ENCODE data around the gene CNEP1R1.
A peak's percentile ranks its signal among the peaks of the same experiment; 100 is the strongest.
"Not testable (repeated sequence)": the region's sequence is repeated elsewhere in the genome, so short reads cannot be mapped to it uniquely, and the experiment has no call there.

Gene CNEP1R1

DNA sequence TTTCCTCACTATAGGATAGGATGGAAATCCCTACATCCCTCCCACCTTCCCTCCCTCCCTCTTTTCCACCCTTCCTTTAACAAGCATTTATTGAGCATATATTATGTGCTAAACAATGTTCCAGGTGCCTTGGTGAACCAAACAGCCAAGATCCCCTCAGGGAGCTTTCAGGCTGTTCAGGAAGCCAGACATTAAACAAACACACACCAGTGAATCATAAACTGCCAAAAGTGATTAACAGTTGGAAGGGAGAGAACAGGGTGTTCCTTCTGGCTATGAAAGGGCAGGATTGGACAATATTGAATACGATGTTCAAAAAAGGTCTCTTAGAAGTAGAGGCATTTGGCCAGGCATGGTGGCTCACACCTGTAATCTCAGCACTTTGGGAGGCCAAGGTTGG is 22.8 kb upstream of the CNEP1R1 start:
- no peak overlapping the region for H3K27ac Mint-ChIP-seq
- H3K27me3 Mint-ChIP-seq (ENCODE audit: low read depth) = peaks cover 23% of the 10 kb centered on the region
- H3K4me1 Mint-ChIP-seq (ENCODE audit: low read depth) = no peaks in the 10 kb centered on the region
- no peak overlapping the region for H3K4me3 Mint-ChIP-seq
- no peaks in the 10 kb centered on the region for H3K9me3 Mint-ChIP-seq
- DNase-seq (ENCODE audit: low spot score) = no peak
- no peaks in the 10 kb centered on the region for H3K36me3 Mint-ChIP-seq (ENCODE audit: low read depth)

DNA sequence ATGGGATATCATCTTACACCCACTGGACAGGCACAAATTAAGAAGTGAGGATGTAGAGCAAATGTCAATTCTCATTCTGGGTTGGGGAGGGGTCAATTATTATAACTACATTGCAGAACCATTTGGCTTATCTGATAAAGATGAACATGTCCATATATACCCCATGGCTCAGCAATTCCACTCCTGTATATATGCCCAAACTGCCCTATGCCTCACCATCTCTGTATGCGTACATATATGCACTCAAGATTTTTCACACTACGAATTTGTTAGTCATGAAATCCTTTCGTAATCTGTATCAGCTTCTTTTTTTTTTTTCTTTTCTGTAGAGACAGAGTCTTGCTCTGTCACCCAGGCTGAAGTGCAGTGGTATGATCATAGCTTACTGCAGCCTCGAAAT is 20.8 kb upstream of the CNEP1R1 start:
- H3K4me1 Mint-ChIP-seq (ENCODE audit: low read depth) = no peaks in the 10 kb centered on the region
- H3K9me3 Mint-ChIP-seq = no peaks in the 10 kb centered on the region
- H3K36me3 Mint-ChIP-seq (ENCODE audit: low read depth) = no peaks in the 10 kb centered on the region
- H3K4me3 Mint-ChIP-seq = no peak overlapping the region
- DNase-seq (ENCODE audit: low spot score) = no peak
- H3K27ac Mint-ChIP-seq = no peak overlapping the region
- H3K27me3 Mint-ChIP-seq (ENCODE audit: low read depth) = peaks cover 23% of the 10 kb centered on the region

DNA sequence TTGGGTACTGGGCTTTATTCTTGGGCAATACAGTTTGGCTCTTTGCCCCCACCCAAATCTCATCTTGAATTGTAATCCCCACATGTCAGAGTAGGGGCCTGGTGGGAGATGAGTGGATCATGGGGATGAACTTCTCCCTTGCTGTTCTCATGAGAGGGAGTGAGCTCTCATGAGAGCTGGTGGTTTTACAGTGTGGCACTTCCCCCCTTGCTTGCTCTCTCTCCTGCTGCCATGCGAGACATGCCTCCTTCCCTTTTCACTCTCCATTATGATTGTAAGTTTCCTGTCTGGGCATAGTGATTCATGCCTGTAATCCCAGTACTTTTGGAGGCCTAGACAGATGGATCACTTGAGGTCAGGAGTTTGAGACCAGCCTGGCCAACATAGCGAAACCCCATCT is 18.1 kb upstream of the CNEP1R1 start:
- no peaks in the 10 kb centered on the region for H3K36me3 Mint-ChIP-seq (ENCODE audit: low read depth)
- DNase-seq (ENCODE audit: low spot score) = no peak
- no peaks in the 10 kb centered on the region for H3K4me1 Mint-ChIP-seq (ENCODE audit: low read depth)
- no peak overlapping the region for H3K27ac Mint-ChIP-seq
- H3K4me3 Mint-ChIP-seq = no peak overlapping the region
- peaks cover 22% of the 10 kb centered on the region for H3K27me3 Mint-ChIP-seq (ENCODE audit: low read depth)
- H3K9me3 Mint-ChIP-seq = no peaks in the 10 kb centered on the region

DNA sequence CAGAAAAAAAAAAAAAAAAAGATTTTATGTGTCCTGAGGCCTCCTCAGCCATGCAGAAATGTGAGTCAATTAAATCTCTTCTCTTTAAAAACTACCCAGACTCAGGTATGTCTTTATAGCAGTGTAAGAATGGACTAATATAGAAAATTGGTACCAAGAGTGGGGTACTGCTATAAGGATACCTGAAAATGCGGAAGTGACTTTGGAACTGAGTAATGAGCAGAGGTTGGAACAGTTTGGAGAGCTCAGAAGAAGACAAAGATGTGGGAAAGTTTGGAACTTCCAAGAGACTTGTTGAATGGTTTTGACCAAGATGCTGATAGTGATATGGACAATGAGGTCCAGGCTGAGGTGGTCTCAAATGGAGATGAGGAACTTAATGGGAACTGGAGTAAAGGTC is 17.3 kb upstream of the CNEP1R1 start:
- DNase-seq (ENCODE audit: low spot score) = no peak
- Mint-ChIP-seq H3K9me3 (no peaks in the 10 kb centered on the region), H3K4me1 (ENCODE audit: low read depth) (no peaks in the 10 kb centered on the region), H3K27ac (no peak overlapping the region), H3K27me3 (ENCODE audit: low read depth) (peaks cover 16% of the 10 kb centered on the region), H3K36me3 (ENCODE audit: low read depth) (no peaks in the 10 kb centered on the region), H3K4me3 (no peak overlapping the region)

DNA sequence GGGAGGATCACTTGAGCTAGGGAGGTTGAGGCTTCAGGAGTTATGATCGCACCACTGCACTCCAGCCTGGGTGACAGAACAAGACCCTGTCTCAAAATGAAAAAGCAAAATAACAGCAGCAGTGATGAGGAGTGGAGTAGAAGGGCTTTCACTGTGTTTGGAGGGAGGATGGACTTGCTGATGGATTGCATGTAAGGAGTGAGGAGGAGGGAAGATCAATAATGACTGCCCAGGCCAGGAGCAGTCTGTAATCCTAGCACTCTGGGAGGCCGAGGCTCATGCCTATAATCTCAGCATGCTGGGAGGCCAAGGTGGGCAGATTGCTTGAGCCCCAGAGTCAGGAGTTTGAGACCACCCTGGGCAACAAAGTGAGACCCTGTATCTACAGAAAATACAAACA is 14.8 kb upstream of the CNEP1R1 start:
- Mint-ChIP-seq H3K9me3 (no peaks in the 10 kb centered on the region), H3K27me3 (ENCODE audit: low read depth) (peaks cover 4% of the 10 kb centered on the region), H3K4me3 (no peak overlapping the region), H3K4me1 (ENCODE audit: low read depth) (no peaks in the 10 kb centered on the region), H3K36me3 (ENCODE audit: low read depth) (no peaks in the 10 kb centered on the region), H3K27ac (no peak overlapping the region)
- no peak for DNase-seq (ENCODE audit: low spot score)

DNA sequence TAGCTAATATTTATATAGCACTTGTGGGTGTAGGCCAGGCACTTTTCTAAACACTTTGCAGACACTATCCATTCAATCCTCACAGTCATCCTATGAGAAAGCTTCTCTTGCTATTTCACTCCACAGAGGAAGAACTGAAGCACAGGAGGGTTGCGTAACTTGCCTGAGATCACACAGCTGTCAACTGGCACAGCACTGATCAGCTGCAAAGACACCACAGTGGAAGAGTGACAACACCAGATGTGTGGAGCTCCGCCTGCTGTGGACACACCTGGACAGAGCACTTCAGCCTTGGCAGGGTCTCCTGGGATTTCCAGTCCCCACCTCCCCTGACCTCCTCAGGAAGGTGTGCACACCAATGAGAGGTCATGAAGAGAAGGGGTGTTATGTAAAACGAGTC is 13.3 kb upstream of the CNEP1R1 start:
- H3K4me3 Mint-ChIP-seq = no peak overlapping the region
- H3K27me3 Mint-ChIP-seq (ENCODE audit: low read depth) = peaks cover 2% of the 10 kb centered on the region
- no peaks in the 10 kb centered on the region for H3K36me3 Mint-ChIP-seq (ENCODE audit: low read depth)

DNA sequence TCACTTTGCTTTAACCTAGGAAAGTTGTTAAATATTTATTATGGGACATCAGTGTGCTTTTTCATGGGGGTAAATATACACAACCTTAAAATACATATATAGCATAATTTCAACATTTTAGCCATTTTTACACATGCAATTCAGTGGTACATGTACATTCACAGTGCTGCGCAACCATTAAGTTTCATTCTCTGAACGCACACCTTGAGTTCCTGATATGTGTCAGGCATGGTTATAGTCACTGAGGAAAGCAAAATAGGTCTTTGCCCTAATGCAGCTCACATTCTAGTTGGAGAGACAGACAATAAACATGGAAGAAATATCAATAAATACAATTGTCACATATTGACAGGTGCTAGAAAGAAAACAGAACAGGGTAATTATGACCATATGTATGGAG is 12.8 kb upstream of the CNEP1R1 start:
- H3K4me3 Mint-ChIP-seq = no peak overlapping the region
- no peak overlapping the region for H3K27ac Mint-ChIP-seq
- DNase-seq (ENCODE audit: low spot score) = no peak
- H3K9me3 Mint-ChIP-seq = no peaks in the 10 kb centered on the region
- no peaks in the 10 kb centered on the region for H3K4me1 Mint-ChIP-seq (ENCODE audit: low read depth)
- peaks cover 2% of the 10 kb centered on the region for H3K27me3 Mint-ChIP-seq (ENCODE audit: low read depth)
- no peaks in the 10 kb centered on the region for H3K36me3 Mint-ChIP-seq (ENCODE audit: low read depth)

More for the DNA sequence above, 13.3 kb upstream of the CNEP1R1 start:
- no peak overlapping the region for H3K27ac Mint-ChIP-seq
- no peaks in the 10 kb centered on the region for H3K9me3 Mint-ChIP-seq
- no peak for DNase-seq (ENCODE audit: low spot score)
- H3K4me1 Mint-ChIP-seq (ENCODE audit: low read depth) = no peaks in the 10 kb centered on the region

DNA sequence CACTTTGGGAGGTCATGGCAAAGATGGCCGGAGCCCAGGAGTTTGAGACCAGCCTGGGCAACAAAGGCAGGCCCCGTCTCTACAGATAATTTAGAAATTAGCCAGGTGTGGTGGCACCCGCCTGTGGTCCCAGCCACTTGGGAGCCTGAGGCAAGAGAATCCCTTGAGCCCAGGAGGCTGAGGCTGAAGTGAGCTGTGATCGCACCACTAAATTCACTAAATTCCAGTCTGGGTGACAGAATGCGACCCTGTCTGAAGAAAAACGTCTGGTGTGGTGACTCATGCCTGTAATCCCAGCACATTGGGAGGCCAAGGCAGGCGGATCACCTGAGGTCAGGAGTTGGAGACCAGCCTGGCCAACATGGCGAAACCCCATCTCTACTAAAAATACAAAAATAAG is 10.8 kb upstream of the CNEP1R1 start:
- DNase-seq (ENCODE audit: low spot score); H3K9me3 Mint-ChIP-seq; H3K27ac Mint-ChIP-seq; H3K4me1 Mint-ChIP-seq (ENCODE audit: low read depth); H3K36me3 Mint-ChIP-seq (ENCODE audit: low read depth); H3K27me3 Mint-ChIP-seq (ENCODE audit: low read depth); H3K4me3 Mint-ChIP-seq: not testable (repeated sequence)

DNA sequence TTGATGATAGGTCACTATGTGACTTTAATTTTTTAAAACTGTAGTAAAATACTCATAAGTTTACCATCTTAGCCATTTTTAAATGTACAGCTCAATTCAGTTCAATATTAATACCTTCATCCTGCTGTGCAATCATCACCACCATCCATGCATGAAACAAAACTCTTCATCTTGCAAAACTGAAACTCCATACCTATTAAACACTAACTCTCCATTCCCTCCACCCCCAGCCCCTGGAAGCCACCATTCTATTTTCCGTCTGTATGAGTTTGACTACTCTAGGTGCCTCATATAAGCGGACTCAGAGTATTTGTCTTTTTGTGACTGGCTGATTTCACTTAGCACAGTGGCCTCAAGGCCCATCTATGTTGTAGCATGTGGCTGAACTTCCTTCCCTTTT is 9.4 kb upstream of the CNEP1R1 start:
- Mint-ChIP-seq H3K36me3 (ENCODE audit: low read depth) (no peaks in the 10 kb centered on the region), H3K4me3 (no peak overlapping the region), H3K27ac (no peak overlapping the region), H3K4me1 (ENCODE audit: low read depth) (no peaks in the 10 kb centered on the region), H3K27me3 (ENCODE audit: low read depth) (peaks cover 8% of the 10 kb centered on the region), H3K9me3 (no peaks in the 10 kb centered on the region)
- DNase-seq (ENCODE audit: low spot score) = no peak

DNA sequence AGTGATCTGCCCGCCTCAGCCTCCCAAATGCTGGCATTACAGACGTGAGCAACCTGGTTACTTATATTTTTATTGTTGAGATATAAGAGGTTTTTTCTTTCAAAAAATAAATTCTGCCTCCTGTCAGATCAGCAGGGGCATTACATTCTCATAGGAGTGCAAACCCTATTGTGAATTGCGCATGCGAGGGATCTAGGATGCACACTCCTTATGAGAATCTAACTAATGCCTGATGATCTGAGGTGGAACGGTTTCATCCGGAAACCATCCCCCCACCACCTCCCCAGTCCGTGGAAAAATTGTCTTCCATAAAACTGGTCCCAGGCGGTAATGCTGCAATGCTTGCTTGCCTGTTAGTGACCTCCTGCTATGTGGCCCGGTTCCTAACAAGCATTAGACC is 7.5 kb upstream of the CNEP1R1 start:
- no peak overlapping the region for H3K27ac Mint-ChIP-seq
- no peaks in the 10 kb centered on the region for H3K9me3 Mint-ChIP-seq
- H3K4me3 Mint-ChIP-seq = no peak overlapping the region
- no peaks in the 10 kb centered on the region for H3K36me3 Mint-ChIP-seq (ENCODE audit: low read depth)
- no peaks in the 10 kb centered on the region for H3K4me1 Mint-ChIP-seq (ENCODE audit: low read depth)
- DNase-seq (ENCODE audit: low spot score) = no peak
- H3K27me3 Mint-ChIP-seq (ENCODE audit: low read depth) = peaks cover 15% of the 10 kb centered on the region

DNA sequence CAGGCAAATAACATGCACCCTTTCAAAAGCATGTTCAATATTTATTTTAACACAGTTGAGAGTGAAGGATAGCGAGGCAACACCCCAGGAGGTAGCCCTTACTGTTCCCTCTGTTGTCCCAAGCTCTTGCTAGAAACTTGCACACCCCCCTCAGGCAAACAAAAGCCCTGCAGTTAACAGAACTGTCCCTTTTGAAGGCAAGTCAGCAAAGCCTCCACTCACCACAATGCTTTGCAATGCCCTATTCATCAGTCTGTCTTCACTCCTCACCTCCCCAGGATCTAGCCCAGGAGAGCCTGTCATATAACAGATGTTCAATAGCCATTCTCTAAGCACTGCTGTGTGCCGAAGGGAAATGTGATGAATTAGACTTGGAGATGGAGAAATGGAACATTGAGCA is 3.5 kb upstream of the CNEP1R1 start:
- Mint-ChIP-seq H3K36me3 (ENCODE audit: low read depth) (peaks cover 3% of the 10 kb centered on the region), H3K4me3 (no peak overlapping the region)
- no peak for DNase-seq (ENCODE audit: low spot score)

DNA sequence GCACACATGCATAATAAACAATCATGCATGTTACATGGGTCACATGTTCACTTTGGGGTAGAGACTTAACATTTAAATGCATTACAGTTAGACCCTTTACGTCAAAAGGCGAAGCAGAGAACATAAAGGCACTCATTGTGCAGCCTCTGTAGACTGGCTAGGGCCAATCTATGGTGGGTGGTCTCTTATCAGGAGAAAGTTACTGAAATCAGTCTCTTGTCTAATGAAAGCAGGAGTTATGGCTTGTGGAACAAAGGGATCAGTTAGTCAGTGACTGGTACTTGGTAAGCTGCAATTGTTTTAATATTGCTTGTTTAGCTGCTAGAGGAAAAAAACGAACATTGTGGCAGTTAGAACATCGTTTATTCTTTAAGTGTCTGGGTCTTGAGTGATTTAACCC is 1.4 kb upstream of the CNEP1R1 start:
- H3K27me3 Mint-ChIP-seq (ENCODE audit: low read depth) = peaks cover 15% of the 10 kb centered on the region
- H3K36me3 Mint-ChIP-seq (ENCODE audit: low read depth) = peaks cover 6% of the 10 kb centered on the region
- peaks cover 18% of the 10 kb centered on the region for H3K4me1 Mint-ChIP-seq (ENCODE audit: low read depth)
- no peak overlapping the region for H3K4me3 Mint-ChIP-seq
- H3K9me3 Mint-ChIP-seq = no peaks in the 10 kb centered on the region
- DNase-seq (ENCODE audit: low spot score) = no peak
- H3K27ac Mint-ChIP-seq = no peak overlapping the region

More for the DNA sequence above, 3.5 kb upstream of the CNEP1R1 start:
- peaks cover 15% of the 10 kb centered on the region for H3K27me3 Mint-ChIP-seq (ENCODE audit: low read depth)
- H3K9me3 Mint-ChIP-seq = no peaks in the 10 kb centered on the region
- H3K4me1 Mint-ChIP-seq (ENCODE audit: low read depth) = peaks cover 15% of the 10 kb centered on the region
- H3K27ac Mint-ChIP-seq = no peak overlapping the region

DNA sequence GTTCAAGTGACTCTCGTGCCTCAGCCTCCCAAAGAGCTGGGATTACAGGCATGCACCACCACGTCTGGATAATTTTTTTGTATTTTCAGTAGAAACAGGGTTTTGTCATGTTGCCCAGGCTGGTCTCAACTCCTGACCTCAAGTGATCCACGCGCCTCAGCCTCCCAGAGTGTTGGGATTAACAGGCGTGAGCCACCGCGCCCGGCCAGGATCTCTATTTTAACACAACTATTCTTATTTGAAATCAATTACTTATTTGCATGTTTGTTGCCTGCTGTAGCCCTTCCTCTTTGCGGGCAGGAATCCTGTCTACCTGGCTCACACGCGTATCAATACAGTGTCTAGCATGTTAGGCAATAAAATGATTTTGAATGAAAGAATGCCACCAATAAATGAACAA is 818 bp upstream of the CNEP1R1 start:
- peak overlapping the region; percentile 98 for H3K4me3 Mint-ChIP-seq
- peaks cover 8% of the 10 kb centered on the region for H3K36me3 Mint-ChIP-seq (ENCODE audit: low read depth)
- DNase-seq (ENCODE audit: low spot score) = no peak
- H3K27ac Mint-ChIP-seq = no peak overlapping the region
- peaks cover 18% of the 10 kb centered on the region for H3K4me1 Mint-ChIP-seq (ENCODE audit: low read depth)
- H3K27me3 Mint-ChIP-seq (ENCODE audit: low read depth) = peaks cover 12% of the 10 kb centered on the region
- H3K9me3 Mint-ChIP-seq = no peaks in the 10 kb centered on the region

DNA sequence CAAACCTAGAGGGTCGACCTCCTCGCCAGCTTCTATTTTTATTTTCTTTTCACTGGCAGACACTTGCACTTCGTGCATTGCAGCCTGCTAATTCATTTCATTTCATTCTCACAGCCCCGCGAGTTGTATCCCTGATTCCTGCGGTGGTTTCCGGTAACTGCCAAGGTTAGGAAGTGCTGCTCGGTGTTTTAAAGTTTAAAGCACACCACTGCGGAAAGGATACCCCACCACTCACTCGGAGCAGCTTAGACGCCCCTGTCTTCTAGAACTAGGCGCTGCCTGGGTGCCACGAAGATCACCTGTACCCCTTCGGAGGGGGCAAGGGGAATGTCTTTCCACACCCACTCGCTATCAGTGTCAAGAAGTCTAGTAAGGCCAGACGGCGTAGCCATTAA is 509 bp downstream of the CNEP1R1 start:
- DNase-seq (ENCODE audit: low spot score) = no peak
- peaks cover 20% of the 10 kb centered on the region for H3K36me3 Mint-ChIP-seq (ENCODE audit: low read depth)
- peaks cover 18% of the 10 kb centered on the region for H3K4me1 Mint-ChIP-seq (ENCODE audit: low read depth)
- peaks cover 9% of the 10 kb centered on the region for H3K27me3 Mint-ChIP-seq (ENCODE audit: low read depth)
- peak overlapping the region; percentile 98 for H3K4me3 Mint-ChIP-seq
- H3K27ac Mint-ChIP-seq = peak overlapping the region; percentile 81
- H3K9me3 Mint-ChIP-seq = no peaks in the 10 kb centered on the region

DNA sequence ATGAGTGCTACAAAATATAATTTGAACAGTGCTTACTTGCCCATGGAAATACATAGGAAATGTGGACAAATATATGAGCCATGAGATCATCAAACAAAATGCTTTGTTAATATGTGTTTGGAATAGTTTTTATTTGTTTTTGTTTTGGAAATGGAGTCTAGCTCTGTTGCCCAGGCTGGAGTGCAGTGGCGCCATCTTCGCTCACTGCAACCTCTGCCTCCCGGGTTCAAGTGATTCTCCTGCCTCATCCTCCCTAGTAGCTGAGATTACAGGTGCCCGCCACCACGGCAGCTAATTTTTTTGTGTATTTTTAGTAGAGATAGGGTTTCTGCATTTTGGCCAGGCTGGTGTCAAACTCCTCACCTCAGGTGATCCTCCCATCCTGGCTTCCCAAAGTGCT is 2.8 kb downstream of the CNEP1R1 start:
- H3K27me3 Mint-ChIP-seq (ENCODE audit: low read depth) = no peaks in the 10 kb centered on the region
- no peak overlapping the region for H3K4me3 Mint-ChIP-seq
- no peaks in the 10 kb centered on the region for H3K9me3 Mint-ChIP-seq
- no peak for DNase-seq (ENCODE audit: low spot score)
- no peak overlapping the region for H3K27ac Mint-ChIP-seq
- peaks cover 35% of the 10 kb centered on the region for H3K36me3 Mint-ChIP-seq (ENCODE audit: low read depth)
- peaks cover 24% of the 10 kb centered on the region for H3K4me1 Mint-ChIP-seq (ENCODE audit: low read depth)

All from T-helper 2 cell treated with Interferon-gamma antibody and Interleukin-4, amounts not matched to agents 5 μg/mL and 100 μg/mL, for 36 hours (primary cell).